Measurements from ENCODE around the gene SKOR1.

Gene SKOR1

GRCh38 chr15:67796196-67797127, 28.8 kb upstream of the SKOR1 start:
- Histone ChIP-seq H3K9me3 (ENCODE audit: insufficient read depth, low read length) (peaks cover 15% of the 10 kb centered on the region), H3K27me3 (ENCODE audit: insufficient read depth, insufficient read length) (no peaks in the 10 kb centered on the region), H3K4me1 (ENCODE audit: insufficient read depth, insufficient read length) (peaks cover 5% of the 10 kb centered on the region), H3K4me3 (ENCODE audit: insufficient read length, low read depth) (no peak overlapping the region), H3K9ac (ENCODE audit: insufficient read length, low read depth) (no peak overlapping the region), H3K36me3 (ENCODE audit: insufficient read depth, insufficient read length, low read length) (no peaks in the 10 kb centered on the region)
- no peak for DNase-seq (ENCODE audit: low read depth, low spot score)
- no peak for TF ChIP-seq YY1 (IDR thresholded peaks at IDR 0.05; ENCODE audit: insufficient read depth, insufficient read length)
- no peak for TF ChIP-seq ZNF274 (IDR thresholded peaks at IDR 0.05; ENCODE audit: low read depth, low read length)
- no peak for TF ChIP-seq SUZ12 (IDR thresholded peaks at IDR 0.05; ENCODE audit: extremely low read depth, insufficient read depth, insufficient read length)

GRCh38 chr15:67799801-67800205, 25.5 kb upstream of the SKOR1 start:
- no peak for DNase-seq (ENCODE audit: low read depth, low spot score)

GRCh38 chr15:67801142-67801541, 24.2 kb upstream of the SKOR1 start:
- peaks cover 23% of the 10 kb centered on the region for H3K4me1 ChIP-seq (ENCODE audit: insufficient read depth, insufficient read length)

More at GRCh38 chr15:67799801-67800205, 25.5 kb upstream of the SKOR1 start:
- Histone ChIP-seq H3K4me3 (ENCODE audit: insufficient read length, low read depth) (no peak overlapping the region), H3K27me3 (ENCODE audit: insufficient read depth, insufficient read length) (no peaks in the 10 kb centered on the region), H3K9ac (ENCODE audit: insufficient read length, low read depth) (no peak overlapping the region), H3K4me1 (ENCODE audit: insufficient read depth, insufficient read length) (peaks cover 13% of the 10 kb centered on the region), H3K36me3 (ENCODE audit: insufficient read depth, insufficient read length, low read length) (no peaks in the 10 kb centered on the region), H3K9me3 (ENCODE audit: insufficient read depth, low read length) (peaks cover 12% of the 10 kb centered on the region)
- TF ChIP-seq SUZ12 (IDR thresholded peaks at IDR 0.05; ENCODE audit: extremely low read depth, insufficient read depth, insufficient read length) (no peak), ZNF274 (IDR thresholded peaks at IDR 0.05; ENCODE audit: low read depth, low read length) (no peak), YY1 (IDR thresholded peaks at IDR 0.05; ENCODE audit: insufficient read depth, insufficient read length) (no peak)

GRCh38 chr15:67801926-67802914, 23.1 kb upstream of the SKOR1 start:
- H3K4me1 ChIP-seq (ENCODE audit: insufficient read depth, insufficient read length): peaks cover 23% of the 10 kb centered on the region
- H3K9me3 ChIP-seq (ENCODE audit: insufficient read depth, low read length): no peaks in the 10 kb centered on the region
- no peak for TF ChIP-seq YY1 (IDR thresholded peaks at IDR 0.05; ENCODE audit: insufficient read depth, insufficient read length)
- no peak for TF ChIP-seq SUZ12 (IDR thresholded peaks at IDR 0.05; ENCODE audit: extremely low read depth, insufficient read depth, insufficient read length)
- no peak for TF ChIP-seq ZNF274 (IDR thresholded peaks at IDR 0.05; ENCODE audit: low read depth, low read length)
- H3K4me3 ChIP-seq (ENCODE audit: insufficient read length, low read depth): no peak overlapping the region
- H3K36me3 ChIP-seq (ENCODE audit: insufficient read depth, insufficient read length, low read length): no peaks in the 10 kb centered on the region
- H3K9ac ChIP-seq (ENCODE audit: insufficient read length, low read depth): no peak overlapping the region
- no peak for DNase-seq (ENCODE audit: low read depth, low spot score)
- H3K27me3 ChIP-seq (ENCODE audit: insufficient read depth, insufficient read length): no peaks in the 10 kb centered on the region

More at GRCh38 chr15:67801142-67801541, 24.2 kb upstream of the SKOR1 start:
- Histone ChIP-seq H3K36me3 (ENCODE audit: insufficient read depth, insufficient read length, low read length) (no peaks in the 10 kb centered on the region), H3K27me3 (ENCODE audit: insufficient read depth, insufficient read length) (no peaks in the 10 kb centered on the region), H3K9ac (ENCODE audit: insufficient read length, low read depth) (no peak overlapping the region), H3K9me3 (ENCODE audit: insufficient read depth, low read length) (no peaks in the 10 kb centered on the region), H3K4me3 (ENCODE audit: insufficient read length, low read depth) (no peak overlapping the region)
- no peak for TF ChIP-seq ZNF274 (IDR thresholded peaks at IDR 0.05; ENCODE audit: low read depth, low read length)
- no peak for TF ChIP-seq YY1 (IDR thresholded peaks at IDR 0.05; ENCODE audit: insufficient read depth, insufficient read length)
- TF ChIP-seq SUZ12 (IDR thresholded peaks at IDR 0.05; ENCODE audit: extremely low read depth, insufficient read depth, insufficient read length): no peak
- DNase-seq (ENCODE audit: low read depth, low spot score): no peak

GRCh38 chr15:67803299-67803698, 22.0 kb upstream of the SKOR1 start:
- H3K4me1 ChIP-seq (ENCODE audit: insufficient read depth, insufficient read length): peaks cover 23% of the 10 kb centered on the region
- no peaks in the 10 kb centered on the region for H3K9me3 ChIP-seq (ENCODE audit: insufficient read depth, low read length)
- no peak overlapping the region for H3K9ac ChIP-seq (ENCODE audit: insufficient read length, low read depth)
- no peak for TF ChIP-seq SUZ12 (IDR thresholded peaks at IDR 0.05; ENCODE audit: extremely low read depth, insufficient read depth, insufficient read length)
- no peak for TF ChIP-seq ZNF274 (IDR thresholded peaks at IDR 0.05; ENCODE audit: low read depth, low read length)
- TF ChIP-seq YY1 (IDR thresholded peaks at IDR 0.05; ENCODE audit: insufficient read depth, insufficient read length): no peak
- H3K36me3 ChIP-seq (ENCODE audit: insufficient read depth, insufficient read length, low read length): no peaks in the 10 kb centered on the region
- H3K27me3 ChIP-seq (ENCODE audit: insufficient read depth, insufficient read length): no peaks in the 10 kb centered on the region
- no peak for DNase-seq (ENCODE audit: low read depth, low spot score)
- H3K4me3 ChIP-seq (ENCODE audit: insufficient read length, low read depth): no peak overlapping the region

GRCh38 chr15:67803996-67804843, 21.1 kb upstream of the SKOR1 start:
- no peak overlapping the region for H3K9ac ChIP-seq (ENCODE audit: insufficient read length, low read depth)
- no peaks in the 10 kb centered on the region for H3K27me3 ChIP-seq (ENCODE audit: insufficient read depth, insufficient read length)
- no peak for DNase-seq (ENCODE audit: low read depth, low spot score)
- no peaks in the 10 kb centered on the region for H3K36me3 ChIP-seq (ENCODE audit: insufficient read depth, insufficient read length, low read length)
- TF ChIP-seq YY1 (IDR thresholded peaks at IDR 0.05; ENCODE audit: insufficient read depth, insufficient read length) (no peak), SUZ12 (IDR thresholded peaks at IDR 0.05; ENCODE audit: extremely low read depth, insufficient read depth, insufficient read length) (no peak), ZNF274 (IDR thresholded peaks at IDR 0.05; ENCODE audit: low read depth, low read length) (no peak)
- no peak overlapping the region for H3K4me3 ChIP-seq (ENCODE audit: insufficient read length, low read depth)
- H3K9me3 ChIP-seq (ENCODE audit: insufficient read depth, low read length): no peaks in the 10 kb centered on the region
- H3K4me1 ChIP-seq (ENCODE audit: insufficient read depth, insufficient read length): peaks cover 23% of the 10 kb centered on the region
